IMR-90 (cell line): ENCODE data around the gene AP3D1. TPM values are rescaled to one million over a fixed set of nuclear protein-coding genes. Genes with fewer than 3 reads are reported as not detected.

Source experiments
- ATAC-seq: fragments of 200-7000 bp; cut with Tn5 transposase; 2 replicates; pipeline ENCODE4 v1.9.1; 2020; ENCODE audit warnings: low read depth, mild to moderate bottlenecking, moderate library complexity
- BruUV-seq: library from RNA; stranded (reverse); fragments of 400-500 nt; replicated peaks from 2 replicates; lab custom pipeline; 2021; lab: Mats Ljungman, UMichigan
- CTCF ChIA-PET: fragments of 300-600 bp; formaldehyde crosslinking; extraction: SDS; loops from one replicate; lab custom pipeline; 2021; ENCODE audit warnings: antibody characterized with exemption; lab: Yijun Ruan, JAX
- POLR2A ChIA-PET: fragments of 300-600 bp; sonication (Branson Sonifier 250); formaldehyde crosslinking; loops from one replicate; lab custom pipeline; 2022; ENCODE audit warnings: antibody characterized with exemption; ENCODE audit not compliant: unreplicated experiment; lab: Charles Lee
- DNase-seq: peaks from one replicate; pipeline ENCODE4 v3.0.0; 2013
- H2AFZ ChIP-seq: replicated peaks from 2 replicates; pipeline ENCODE3; 2013; ENCODE audit warnings: low read length, mild to moderate bottlenecking; ENCODE audit not compliant: poor library complexity
- H2AK5ac ChIP-seq: 2 replicates; pipeline ENCODE4 v1.6.1; 2013; ENCODE audit warnings: low read depth, low read length, inconsistent platforms
- H2AK9ac ChIP-seq: replicated peaks from 2 replicates; pipeline ENCODE3; 2013; ENCODE audit warnings: mild to moderate bottlenecking, low read depth, low read length, moderate library complexity; ENCODE audit not compliant: poor library complexity
- H2BK120ac ChIP-seq: 2 replicates; pipeline ENCODE4 v1.6.1; 2013; ENCODE audit warnings: low read depth, low read length, inconsistent platforms
- H2BK15ac ChIP-seq: 3 replicates; pipeline ENCODE4 v1.6.1; 2013; ENCODE audit warnings: low read depth, low read length, inconsistent platforms
- H2BK20ac ChIP-seq: 2 replicates; pipeline ENCODE4 v1.6.1; 2013; ENCODE audit warnings: low read depth, mild to moderate bottlenecking, inconsistent platforms, low read length, moderate library complexity
- H2BK5ac ChIP-seq: 2 replicates; pipeline ENCODE4 v1.6.1; 2013; ENCODE audit warnings: mild to moderate bottlenecking, low read depth, low read length, inconsistent platforms; ENCODE audit not compliant: poor library complexity, severe bottlenecking
- H3K14ac ChIP-seq: replicated peaks from 2 replicates; pipeline ENCODE4 v1.6.1; 2013; ENCODE audit warnings: low read depth, low read length, inconsistent platforms
- H3K18ac ChIP-seq: 2 replicates; pipeline ENCODE4 v1.6.1; 2013; ENCODE audit warnings: low read depth, low read length, control low read depth
- H3K23ac ChIP-seq: 2 replicates; pipeline ENCODE4 v1.6.1; 2013; ENCODE audit warnings: low read depth, low read length, inconsistent platforms
- H3K27ac ChIP-seq: 2 replicates; pipeline ENCODE4 v1.5.1; 2013; ENCODE audit warnings: mild to moderate bottlenecking, control low read depth, low read length; ENCODE audit not compliant: insufficient read depth
- H3K27me3 ChIP-seq: 2 replicates; pipeline ENCODE4 v1.6.1; 2013; ENCODE audit warnings: low read length; ENCODE audit not compliant: control insufficient read depth, insufficient read depth
- H3K36me3 ChIP-seq: 2 replicates; pipeline ENCODE4 v1.6.1; 2013; ENCODE audit warnings: low read length, mixed read lengths; ENCODE audit not compliant: control insufficient read depth, insufficient read depth
- H3K4ac ChIP-seq: 2 replicates; pipeline ENCODE4 v1.6.1; 2013; ENCODE audit warnings: low read depth, low read length, inconsistent platforms
- H3K4me1 ChIP-seq: 2 replicates; pipeline ENCODE4 v1.6.1; 2013; ENCODE audit warnings: low read length, mixed read lengths; ENCODE audit not compliant: control insufficient read depth, insufficient read depth
- H3K4me2 ChIP-seq: 2 replicates; pipeline ENCODE4 v1.6.1; 2013; ENCODE audit warnings: low read depth, mild to moderate bottlenecking, control low read depth, low read length, moderate library complexity
- H3K4me3 ChIP-seq: 2 replicates; pipeline ENCODE4 v1.5.1; 2013; ENCODE audit warnings: low read depth, mild to moderate bottlenecking, control low read depth, low read length, moderate library complexity; ENCODE audit not compliant: insufficient read depth
- H3K56ac ChIP-seq: 2 replicates; pipeline ENCODE4 v1.6.1; 2013; ENCODE audit warnings: low read length, inconsistent platforms; ENCODE audit not compliant: insufficient read depth; ENCODE audit errors: extremely low read depth
- H3K79me1 ChIP-seq, 2 experiments: 2 replicates each; pipeline ENCODE4 v1.6.1; 2013; ENCODE audit warnings: low read length in 2 of 2, inconsistent platforms in 1 of 2, low read depth in 1 of 2
- H3K9ac ChIP-seq: 2 replicates; pipeline ENCODE4 v1.6.1; 2013; ENCODE audit warnings: low read depth, low read length, control low read depth
- H3K9me1 ChIP-seq: 2 replicates; pipeline ENCODE4 v1.6.1; 2013; ENCODE audit warnings: low read length, inconsistent platforms; ENCODE audit not compliant: insufficient read depth
- H3K9me3 ChIP-seq: 2 replicates; pipeline ENCODE4 v1.6.1; 2013; ENCODE audit warnings: low read length; ENCODE audit not compliant: control insufficient read depth, insufficient read depth
- H4K20me1 ChIP-seq: 2 replicates; pipeline ENCODE4 v1.6.1; 2013; ENCODE audit warnings: low read length, inconsistent platforms; ENCODE audit not compliant: insufficient read depth
- H4K5ac ChIP-seq: 2 replicates; pipeline ENCODE4 v1.6.1; 2013; ENCODE audit warnings: mild to moderate bottlenecking, low read depth, low read length, control low read depth
- H4K8ac ChIP-seq, 2 experiments: 2 replicates each; pipeline ENCODE4 v1.6.1; 2013; ENCODE audit warnings: low read depth in 2 of 2, low read length in 2 of 2, control low read depth in 1 of 2, inconsistent platforms in 1 of 2
- H4K91ac ChIP-seq: 2 replicates; pipeline ENCODE4 v1.6.1; 2013; ENCODE audit warnings: low read depth, low read length, inconsistent platforms; ENCODE audit not compliant: insufficient read depth
- CEBPB ChIP-seq: IDR thresholded peaks from 2 replicates; pipeline ENCODE4 v1.6.1; 2012; ENCODE audit warnings: low read depth, low read length, improper control_type of control experiment
- ELK1 ChIP-seq: fragments of 150-350 bp; IDR thresholded peaks from 2 replicates; pipeline ENCODE4 v1.6.1; 2016; ENCODE audit warnings: low read depth, mild to moderate bottlenecking, low read length, moderate library complexity, borderline replicate concordance
- MAFK ChIP-seq: IDR thresholded peaks from 2 replicates; pipeline ENCODE4 v1.6.1; 2012; ENCODE audit warnings: low read depth, low read length, improper control_type of control experiment
- MAZ ChIP-seq: IDR thresholded peaks from 2 replicates; pipeline ENCODE4 v1.6.1; 2012; ENCODE audit warnings: low read depth, mild to moderate bottlenecking, low read length, improper control_type of control experiment, moderate library complexity, borderline replicate concordance
- MXI1 ChIP-seq: IDR thresholded peaks from 2 replicates; pipeline ENCODE4 v1.6.1; 2012; ENCODE audit warnings: low read depth, mild to moderate bottlenecking, low read length, moderate library complexity, borderline replicate concordance
- RAD21 ChIP-seq: IDR thresholded peaks from 2 replicates; pipeline ENCODE4 v1.6.1; 2012; ENCODE audit warnings: low read length, improper control_type of control experiment
- SMC3 ChIP-seq: fragments of 150-350 bp; IDR thresholded peaks from 2 replicates; pipeline ENCODE4 v1.6.1; 2016; ENCODE audit warnings: low read depth, mild to moderate bottlenecking, antibody characterized with exemption, low read length, moderate library complexity
- USF2 ChIP-seq: fragments of 150-350 bp; IDR thresholded peaks from 2 replicates; pipeline ENCODE4 v1.6.1; 2017; ENCODE audit warnings: mild to moderate bottlenecking, antibody characterized with exemption, low read length, low read depth
- WGBS, 2 experiments: methylation state at CpG; one replicate each; pipeline versions ENCODE4 v1.1.5 to v1.1.7; 2013; ENCODE audit warnings: missing lambda C conversion rate in 2 of 2; ENCODE audit not compliant: insufficient read length in 1 of 2; ENCODE audit errors: extremely low coverage in 2 of 2; 5-methylcytosine and 5-hydroxymethylcytosine counted together
- dilution Hi-C: fragments of 300-500 bp; cut with HindIII; formaldehyde crosslinking; loops from one replicate; pipeline ENCODE4 v1.14.3; 2018; ENCODE audit warnings: low sequenced_read_pairs; ENCODE audit not compliant: unreplicated experiment
- in situ Hi-C: fragments of 300-500 bp; cut with MboI; formaldehyde crosslinking; loops from 3 replicates; pipeline ENCODE4 v1.14.3; 2019; ENCODE audit warnings: low sequenced_read_pairs, inconsistent platforms, mixed read lengths
- intact Hi-C: fragments of 100-400 bp; cut with micrococcal nuclease; formaldehyde crosslinking; loops from 2 replicates; pipeline ENCODE4 v1.10.0; 2022
- polyA plus RNA-seq, 3 experiments: library from polyadenylated mRNA; depleted of rRNA; stranded (reverse); fragments of >200 nt; gene quantifications; 2 replicates each; pipeline ENCODE4 v1.2.3, GENCODE V29; 2012; ENCODE audit warnings: low replicate concordance in 1 of 3
- total RNA-seq: library from RNA; depleted of rRNA; stranded (reverse); fragments of >200 nt; gene quantifications from 2 replicates; pipeline ENCODE4 v1.2.3, GENCODE V29; 2012
- TF ChIP-seq, protein P1 (sequence below): conservative IDR thresholded peaks from 2 replicates; pipeline ENCODE4 v1.5.1; 2012; ENCODE audit warnings: mild to moderate bottlenecking, low read depth, low read length, improper control_type of control experiment

The AP3D1 gene
- total and polyA plus RNA-seq, 2 of the 4 experiments (the other 2 are of a cell fraction): 75.3 to 129 TPM

DNA sequence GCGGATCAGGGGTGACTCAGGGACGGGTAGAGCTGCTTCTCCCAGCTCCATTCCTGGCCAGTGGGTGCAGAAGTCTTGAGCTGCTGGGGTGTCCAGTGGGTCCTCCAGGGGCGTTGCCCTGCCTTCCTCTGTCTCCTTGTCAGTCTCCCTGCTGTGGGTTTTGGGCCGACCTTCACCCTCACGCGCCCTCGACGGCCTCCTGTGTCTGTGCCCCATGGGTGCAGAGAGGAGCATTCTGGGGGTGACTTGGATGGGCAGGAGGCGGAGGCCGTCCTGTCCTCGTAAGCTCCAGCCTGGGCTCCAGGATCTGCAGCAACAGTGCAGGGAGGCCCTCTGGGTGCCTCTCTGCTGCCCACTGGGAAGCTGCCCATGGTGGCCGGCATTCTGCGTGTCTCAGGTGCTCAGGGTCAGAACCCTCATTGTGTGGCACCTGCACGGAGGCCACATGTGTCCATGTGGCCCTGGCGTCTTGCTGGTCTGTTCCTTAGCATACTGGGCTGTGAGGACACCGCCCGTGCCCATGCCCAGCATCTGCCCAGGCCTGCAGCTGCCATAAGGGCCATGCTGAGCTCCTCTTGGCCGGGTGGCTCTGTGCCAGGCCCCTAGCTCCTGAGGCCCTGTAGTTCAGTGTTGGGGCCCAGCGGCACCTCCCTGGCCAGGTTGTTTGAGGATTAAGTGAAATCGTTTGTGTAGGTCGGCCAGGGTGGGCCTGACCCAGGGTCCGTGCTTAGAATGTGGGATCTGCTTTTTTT is 29.7 kb upstream of the AP3D1 start:
- H4K91ac ChIP-seq: no peak overlapping the region
- H4K5ac ChIP-seq: no peak overlapping the region
- no peak overlapping the region for H2BK5ac ChIP-seq
- peak overlapping the region; percentile 21 for H2AFZ ChIP-seq
- no peak overlapping the region for H2AK5ac ChIP-seq
- no peak overlapping the region for H3K56ac ChIP-seq
- intact Hi-C loops (no loop called here), dilution Hi-C loops (no loop called here), in situ Hi-C loops (no loop called here)
- H3K9me1 ChIP-seq: peaks cover 26% of the 10 kb centered on the region; the same call in 1 of the 2 replicates
- DNase-seq: no peak
- no peak overlapping the region for H4K8ac ChIP-seq
- CTCF ChIA-PET: no interaction called here
- no peak overlapping the region for H3K4me3 ChIP-seq
- peak overlapping the region; percentile 79 for H2AK9ac ChIP-seq
- H3K18ac ChIP-seq: no peak overlapping the region
- H3K14ac ChIP-seq: no peak overlapping the region
- no peak overlapping the region for H3K4ac ChIP-seq
- H3K36me3 ChIP-seq: peaks cover 16% of the 10 kb centered on the region
- no peaks in the 10 kb centered on the region for H3K9me3 ChIP-seq
- peaks cover 12 to 81% of the 10 kb centered on the region in 2 experiments; a peak in 3 of 4 replicates for H3K79me1 ChIP-seq
- no peak overlapping the region for H2BK120ac ChIP-seq
- WGBS, 2 experiments: 81% methylated on average over 10 of the region's 22 CpGs; no CpG with 5 or more reads in 1 of the 2 experiments
- H4K20me1 ChIP-seq: peaks cover 90% of the 10 kb centered on the region
- H3K27me3 ChIP-seq: no peaks in the 10 kb centered on the region
- no peak overlapping the region for H2BK15ac ChIP-seq
- no peak overlapping the region for H3K9ac ChIP-seq
- H3K23ac ChIP-seq: no peak overlapping the region
- POLR2A ChIA-PET: no interaction called here
- no peak overlapping the region for H3K4me2 ChIP-seq
- no TSS peak for BruUV-seq
- no peak overlapping the region for H3K27ac ChIP-seq
- H2BK20ac ChIP-seq: no peak overlapping the region
- no peak for ATAC-seq
- peaks cover 14% of the 10 kb centered on the region for H3K4me1 ChIP-seq
- no peak for TF ChIP-seq USF2
- no peak for TF ChIP-seq CEBPB
- TF ChIP-seq MAFK: no peak
- no peak for TF ChIP-seq MAZ
- TF ChIP-seq ELK1: no peak
- TF ChIP-seq, protein P1, sequence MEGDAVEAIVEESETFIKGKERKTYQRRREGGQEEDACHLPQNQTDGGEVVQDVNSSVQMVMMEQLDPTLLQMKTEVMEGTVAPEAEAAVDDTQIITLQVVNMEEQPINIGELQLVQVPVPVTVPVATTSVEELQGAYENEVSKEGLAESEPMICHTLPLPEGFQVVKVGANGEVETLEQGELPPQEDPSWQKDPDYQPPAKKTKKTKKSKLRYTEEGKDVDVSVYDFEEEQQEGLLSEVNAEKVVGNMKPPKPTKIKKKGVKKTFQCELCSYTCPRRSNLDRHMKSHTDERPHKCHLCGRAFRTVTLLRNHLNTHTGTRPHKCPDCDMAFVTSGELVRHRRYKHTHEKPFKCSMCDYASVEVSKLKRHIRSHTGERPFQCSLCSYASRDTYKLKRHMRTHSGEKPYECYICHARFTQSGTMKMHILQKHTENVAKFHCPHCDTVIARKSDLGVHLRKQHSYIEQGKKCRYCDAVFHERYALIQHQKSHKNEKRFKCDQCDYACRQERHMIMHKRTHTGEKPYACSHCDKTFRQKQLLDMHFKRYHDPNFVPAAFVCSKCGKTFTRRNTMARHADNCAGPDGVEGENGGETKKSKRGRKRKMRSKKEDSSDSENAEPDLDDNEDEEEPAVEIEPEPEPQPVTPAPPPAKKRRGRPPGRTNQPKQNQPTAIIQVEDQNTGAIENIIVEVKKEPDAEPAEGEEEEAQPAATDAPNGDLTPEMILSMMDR: no peak
- no peak for TF ChIP-seq MXI1
- TF ChIP-seq SMC3: no peak
- TF ChIP-seq RAD21: no peak
